ENCODE results near the gene WBP2. TPM values are rescaled to one million over a fixed set of nuclear protein-coding genes. Genes with fewer than 3 reads are reported as not detected.
A peak's percentile ranks its signal among the peaks of the same experiment; 100 is the strongest.

The WBP2 gene
- total and polyA plus RNA-seq, 2 of the 13 experiments (the other 11 are each of a cell fraction or from before 2014, with no cell fraction given): 29.2 to 29.5 TPM

DNA sequence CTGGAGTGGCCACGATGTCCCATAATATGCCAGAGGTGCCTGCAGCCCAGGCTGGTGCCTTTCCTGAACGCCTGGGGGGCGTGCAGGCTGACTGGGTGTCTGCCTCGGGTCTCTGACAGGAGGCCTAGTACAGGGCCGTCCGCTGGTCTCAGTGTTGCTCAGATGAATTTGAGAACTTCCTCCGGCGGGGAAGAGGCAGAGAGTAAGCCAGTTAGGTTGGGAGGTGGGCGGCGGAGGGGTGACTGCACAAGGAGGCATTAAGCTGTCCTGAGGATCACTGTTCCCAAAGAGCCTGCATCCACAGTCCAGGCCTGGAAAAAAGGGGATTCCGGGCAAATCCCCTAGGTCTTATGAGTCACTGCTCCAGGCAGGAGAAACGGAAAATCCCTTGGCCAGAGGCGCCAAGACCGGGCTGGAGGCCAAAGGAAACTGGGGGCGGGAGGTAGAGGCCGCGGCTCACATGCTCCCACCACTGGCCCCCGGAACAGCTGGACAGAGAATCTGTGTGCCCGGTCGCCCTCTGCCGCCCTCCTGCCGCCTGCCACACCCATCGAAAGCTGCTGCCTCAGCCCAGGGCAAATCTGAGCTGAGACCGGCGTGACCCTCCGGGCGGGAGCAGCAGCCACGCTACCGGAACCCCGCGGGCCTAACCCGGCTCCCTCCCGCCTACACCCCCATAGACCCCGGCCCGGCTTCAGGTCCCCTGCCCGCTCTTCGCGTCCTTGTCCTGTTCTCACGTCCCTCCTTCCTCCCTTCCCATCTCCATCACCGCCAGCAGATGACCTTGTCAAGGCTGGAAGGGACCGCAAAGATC is 22.0 kb upstream of the WBP2 start (continued):
- TF ChIP-seq NCOA5 (CRISPR knock-in tag; IDR thresholded peaks at IDR 0.05) (no peak; the same call in 1 of the 2 replicates), NR1H2 (CRISPR knock-in tag; IDR thresholded peaks at IDR 0.05; ENCODE audit: borderline replicate concordance, low read depth) (0 out of 2 replicates have a peak, but pooled peaks have one; percentile 21), ZMYM4 (CRISPR knock-in tag; IDR thresholded peaks at IDR 0.05) (peak; percentile 45; the same call in 1 of the 2 replicates), FOXK1 (CRISPR knock-in tag; IDR thresholded peaks at IDR 0.05; ENCODE audit: borderline replicate concordance, low read depth) (peak; percentile 13; the same call in 1 of the 2 replicates), MXI1 (IDR thresholded peaks at IDR 0.05; ENCODE audit: borderline replicate concordance, low read depth, low read length) (peak; percentile 45; the same call in 1 of the 3 replicates), TBX2 (CRISPR knock-in tag; IDR thresholded peaks at IDR 0.05; ENCODE audit: borderline replicate concordance) (peak; percentile 52), JUND (CRISPR knock-in tag; IDR thresholded peaks at IDR 0.05) (peak; percentile 6; the same call in 1 of the 2 replicates), ZNF383 (CRISPR knock-in tag; IDR thresholded peaks at IDR 0.05; ENCODE audit: borderline replicate concordance) (no peak), CCDC6 (CRISPR knock-in tag; IDR thresholded peaks at IDR 0.05) (no peak; the same call in 1 of the 2 replicates), BRD4 (CRISPR knock-in tag; IDR thresholded peaks at IDR 0.05) (peak; percentile 67; the same call in 1 of the 2 replicates), ZNF652 (CRISPR knock-in tag; IDR thresholded peaks at IDR 0.05; ENCODE audit: borderline replicate concordance, low read depth) (0 out of 2 replicates have a peak, but pooled peaks have one; percentile 2), TOPORS (CRISPR knock-in tag; IDR thresholded peaks at IDR 0.05) (0 out of 2 replicates have a peak, but pooled peaks have one; percentile 38), TOE1 (CRISPR knock-in tag; IDR thresholded peaks at IDR 0.05) (0 out of 2 replicates have a peak, but pooled peaks have one; percentile 5), MED13 (CRISPR knock-in tag; IDR thresholded peaks at IDR 0.05) (no peak), ZNF547 (CRISPR knock-in tag; IDR thresholded peaks at IDR 0.05) (no peak; the same call in 1 of the 2 replicates), ZNF841 (CRISPR knock-in tag; IDR thresholded peaks at IDR 0.05; ENCODE audit: borderline replicate concordance) (0 out of 2 replicates have a peak, but pooled peaks have one; percentile 73), ZNF317 (CRISPR knock-in tag; IDR thresholded peaks at IDR 0.05) (0 out of 2 replicates have a peak, but pooled peaks have one; percentile 62)
- TF ChIP-seq, protein P1, sequence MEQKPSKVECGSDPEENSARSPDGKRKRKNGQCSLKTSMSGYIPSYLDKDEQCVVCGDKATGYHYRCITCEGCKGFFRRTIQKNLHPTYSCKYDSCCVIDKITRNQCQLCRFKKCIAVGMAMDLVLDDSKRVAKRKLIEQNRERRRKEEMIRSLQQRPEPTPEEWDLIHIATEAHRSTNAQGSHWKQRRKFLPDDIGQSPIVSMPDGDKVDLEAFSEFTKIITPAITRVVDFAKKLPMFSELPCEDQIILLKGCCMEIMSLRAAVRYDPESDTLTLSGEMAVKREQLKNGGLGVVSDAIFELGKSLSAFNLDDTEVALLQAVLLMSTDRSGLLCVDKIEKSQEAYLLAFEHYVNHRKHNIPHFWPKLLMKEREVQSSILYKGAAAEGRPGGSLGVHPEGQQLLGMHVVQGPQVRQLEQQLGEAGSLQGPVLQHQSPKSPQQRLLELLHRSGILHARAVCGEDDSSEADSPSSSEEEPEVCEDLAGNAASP (CRISPR knock-in tag; IDR thresholded peaks at IDR 0.05; ENCODE audit: borderline replicate concordance): no peak; the same call in 1 of the 2 replicates
- TF ChIP-seq, protein P2, sequence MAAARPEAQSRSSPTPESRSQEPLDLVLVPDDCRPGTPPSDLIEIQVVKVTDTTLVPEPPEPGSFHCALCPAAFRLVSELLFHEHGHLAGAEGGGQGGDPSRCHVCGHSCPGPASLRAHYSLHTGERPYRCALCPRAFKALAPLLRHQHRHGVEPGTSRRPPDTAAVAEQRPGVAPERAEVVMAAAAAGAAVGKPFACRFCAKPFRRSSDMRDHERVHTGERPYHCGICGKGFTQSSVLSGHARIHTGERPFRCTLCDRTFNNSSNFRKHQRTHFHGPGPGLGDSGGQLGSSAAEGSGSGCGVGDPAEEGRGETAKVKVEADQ (CRISPR knock-in tag; IDR thresholded peaks at IDR 0.05; ENCODE audit: borderline replicate concordance): 0 out of 2 replicates have a peak, but pooled peaks have one; percentile 59
- TF ChIP-seq, protein P3, sequence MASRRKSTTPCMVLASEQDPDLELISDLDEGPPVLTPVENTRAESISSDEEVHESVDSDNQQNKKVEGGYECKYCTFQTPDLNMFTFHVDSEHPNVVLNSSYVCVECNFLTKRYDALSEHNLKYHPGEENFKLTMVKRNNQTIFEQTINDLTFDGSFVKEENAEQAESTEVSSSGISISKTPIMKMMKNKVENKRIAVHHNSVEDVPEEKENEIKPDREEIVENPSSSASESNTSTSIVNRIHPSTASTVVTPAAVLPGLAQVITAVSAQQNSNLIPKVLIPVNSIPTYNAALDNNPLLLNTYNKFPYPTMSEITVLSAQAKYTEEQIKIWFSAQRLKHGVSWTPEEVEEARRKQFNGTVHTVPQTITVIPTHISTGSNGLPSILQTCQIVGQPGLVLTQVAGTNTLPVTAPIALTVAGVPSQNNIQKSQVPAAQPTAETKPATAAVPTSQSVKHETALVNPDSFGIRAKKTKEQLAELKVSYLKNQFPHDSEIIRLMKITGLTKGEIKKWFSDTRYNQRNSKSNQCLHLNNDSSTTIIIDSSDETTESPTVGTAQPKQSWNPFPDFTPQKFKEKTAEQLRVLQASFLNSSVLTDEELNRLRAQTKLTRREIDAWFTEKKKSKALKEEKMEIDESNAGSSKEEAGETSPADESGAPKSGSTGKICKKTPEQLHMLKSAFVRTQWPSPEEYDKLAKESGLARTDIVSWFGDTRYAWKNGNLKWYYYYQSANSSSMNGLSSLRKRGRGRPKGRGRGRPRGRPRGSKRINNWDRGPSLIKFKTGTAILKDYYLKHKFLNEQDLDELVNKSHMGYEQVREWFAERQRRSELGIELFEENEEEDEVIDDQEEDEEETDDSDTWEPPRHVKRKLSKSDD (CRISPR knock-in tag; IDR thresholded peaks at IDR 0.05; ENCODE audit: low read depth): no peak
- TF ChIP-seq, protein P4, sequence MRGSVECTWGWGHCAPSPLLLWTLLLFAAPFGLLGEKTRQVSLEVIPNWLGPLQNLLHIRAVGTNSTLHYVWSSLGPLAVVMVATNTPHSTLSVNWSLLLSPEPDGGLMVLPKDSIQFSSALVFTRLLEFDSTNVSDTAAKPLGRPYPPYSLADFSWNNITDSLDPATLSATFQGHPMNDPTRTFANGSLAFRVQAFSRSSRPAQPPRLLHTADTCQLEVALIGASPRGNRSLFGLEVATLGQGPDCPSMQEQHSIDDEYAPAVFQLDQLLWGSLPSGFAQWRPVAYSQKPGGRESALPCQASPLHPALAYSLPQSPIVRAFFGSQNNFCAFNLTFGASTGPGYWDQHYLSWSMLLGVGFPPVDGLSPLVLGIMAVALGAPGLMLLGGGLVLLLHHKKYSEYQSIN (CRISPR knock-in tag; IDR thresholded peaks at IDR 0.05; ENCODE audit: borderline replicate concordance): 0 out of 2 replicates have a peak, but pooled peaks have one; percentile 56
- TF ChIP-seq, protein P5, sequence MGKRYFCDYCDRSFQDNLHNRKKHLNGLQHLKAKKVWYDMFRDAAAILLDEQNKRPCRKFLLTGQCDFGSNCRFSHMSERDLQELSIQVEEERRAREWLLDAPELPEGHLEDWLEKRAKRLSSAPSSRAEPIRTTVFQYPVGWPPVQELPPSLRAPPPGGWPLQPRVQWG (CRISPR knock-in tag; IDR thresholded peaks at IDR 0.05; ENCODE audit: borderline replicate concordance, low read depth): peak; percentile 86; the same call in 1 of the 2 replicates

All from HepG2 (cell line).